GM19395 (cell line): ENCODE results near the gene AK2.
"Not testable (repeated sequence)": the region's sequence is repeated elsewhere in the genome, so short reads cannot be mapped to it uniquely, and the experiment has no call there.

Experiments
- ATAC-seq: cut with Tn5 transposase; IDR thresholded peaks from one replicate; pipeline ENCODE4 v1.9.1; 2021; ENCODE audit warnings: mild to moderate bottlenecking, moderate library complexity; ENCODE audit not compliant: unreplicated experiment

The AK2 gene

DNA sequence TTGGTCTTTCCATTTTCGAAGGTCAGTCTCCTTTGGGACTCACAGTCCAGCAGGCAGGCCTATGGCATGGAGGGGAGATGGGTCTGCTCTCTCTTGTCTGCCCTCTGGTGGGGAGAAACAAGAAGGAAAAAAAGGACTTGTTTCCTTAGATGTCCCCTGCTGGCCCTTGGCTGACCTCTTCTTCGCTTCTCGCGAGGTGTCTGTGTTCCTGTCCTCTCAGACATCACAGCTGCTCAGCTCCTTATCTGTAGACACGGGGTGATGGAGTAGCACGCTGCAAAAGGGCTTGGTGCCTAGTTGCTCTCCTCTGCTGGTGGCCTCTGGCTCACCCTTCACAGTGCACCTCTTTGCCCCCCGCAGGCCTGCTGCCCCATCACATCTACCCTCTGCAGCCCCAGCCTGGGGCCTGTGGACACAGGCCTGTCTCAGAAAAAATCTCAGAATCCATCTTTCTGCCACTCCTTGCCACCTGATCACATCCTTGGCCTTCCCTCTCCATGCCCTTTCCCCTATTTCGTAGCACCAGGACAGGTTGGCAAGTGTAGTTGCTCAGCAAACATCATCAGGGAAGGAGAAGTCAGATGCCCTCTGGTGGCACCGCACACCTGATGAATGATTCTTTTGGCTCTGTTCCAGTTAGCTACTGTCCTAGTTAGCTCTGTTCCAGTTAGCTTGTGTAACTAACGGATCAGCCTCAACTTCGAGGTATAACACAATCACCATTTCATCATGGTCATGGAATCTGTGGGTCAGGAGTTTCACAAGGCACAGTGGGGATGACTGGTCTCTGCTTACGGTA is 18.7 kb upstream of the AK2 start:
- no peak for ATAC-seq

GRCh38 chr1:33050221-33051076 is 13.8 kb upstream of the AK2 start:
- ATAC-seq: no peak

GRCh38 chr1:33049371-33049770 is 12.7 kb upstream of the AK2 start:
- no peak for ATAC-seq

- no peak for ATAC-seq
Measured at GRCh38 chr1:33048426-33048825, 11.7 kb upstream of the AK2 start.

- ATAC-seq: no peak
Measured at GRCh38 chr1:33047839-33048305, 11.2 kb upstream of the AK2 start.

DNA sequence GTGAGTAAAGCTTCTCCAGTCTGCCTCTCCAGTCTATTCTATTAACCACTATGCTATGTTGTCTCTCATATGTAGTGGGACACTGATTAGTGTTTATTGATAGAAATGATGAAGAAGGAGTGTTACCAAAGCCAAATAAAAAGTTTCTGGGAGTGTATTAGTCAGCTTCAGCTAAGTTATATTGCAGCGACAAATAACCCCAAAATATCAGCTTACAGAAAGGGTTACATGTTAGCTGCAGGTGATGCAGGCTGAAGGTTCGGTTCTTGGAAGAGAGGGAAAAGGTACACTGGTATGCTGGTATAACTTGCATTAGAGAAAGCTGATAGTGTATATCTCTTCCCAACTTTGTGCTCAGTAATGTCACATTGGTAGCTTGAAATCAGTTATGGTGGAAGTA is 10.6 kb upstream of the AK2 start:
- no peak for ATAC-seq

GRCh38 chr1:33046234-33046633 is 9.6 kb upstream of the AK2 start:
- not testable (repeated sequence) for ATAC-seq

GRCh38 chr1:33045814-33046213 is 9.1 kb upstream of the AK2 start:
- no peak for ATAC-seq

GRCh38 chr1:33045246-33045645 is 8.6 kb upstream of the AK2 start:
- no peak for ATAC-seq

- no peak for ATAC-seq
Measured at GRCh38 chr1:33043267-33044092, 6.8 kb upstream of the AK2 start.

DNA sequence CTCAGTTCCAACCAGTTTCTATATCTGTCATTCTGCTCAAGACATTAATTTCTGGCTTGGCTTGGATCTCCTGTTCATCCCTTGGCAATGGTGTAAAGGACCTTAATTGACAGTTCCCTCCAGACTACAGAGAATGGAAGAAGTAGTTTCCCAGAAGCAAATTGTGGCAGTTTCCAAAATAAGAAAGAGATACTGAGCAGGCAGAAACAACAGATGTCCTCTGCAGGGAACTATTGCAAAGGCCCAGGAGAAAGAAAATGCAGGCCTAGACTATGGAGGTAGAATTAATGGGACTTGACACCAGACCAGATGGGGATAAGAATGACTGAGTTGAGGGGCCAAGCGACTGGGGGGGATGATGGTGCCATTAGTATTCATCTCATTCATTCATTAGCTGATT is 6.1 kb upstream of the AK2 start:
- ATAC-seq: no peak

DNA sequence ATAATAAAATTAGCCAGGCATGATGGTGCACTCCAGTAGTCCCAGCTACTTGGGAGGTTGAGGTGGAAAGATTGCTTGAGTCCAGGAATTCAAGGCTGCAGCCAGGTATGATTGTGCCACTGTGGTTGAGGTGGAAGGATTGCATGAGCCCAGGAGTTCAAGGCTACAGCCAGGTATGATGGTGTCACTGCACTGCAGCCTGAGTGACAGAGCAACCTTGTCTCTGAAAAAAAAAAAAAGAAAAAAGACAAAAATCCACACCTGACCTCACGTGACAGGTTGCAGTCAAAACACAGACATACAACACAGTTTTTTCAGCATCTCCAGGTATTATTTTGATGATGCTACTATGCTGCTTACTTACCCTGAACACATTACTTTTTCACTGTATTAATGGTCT is 4.3 kb upstream of the AK2 start:
- no peak for ATAC-seq

DNA sequence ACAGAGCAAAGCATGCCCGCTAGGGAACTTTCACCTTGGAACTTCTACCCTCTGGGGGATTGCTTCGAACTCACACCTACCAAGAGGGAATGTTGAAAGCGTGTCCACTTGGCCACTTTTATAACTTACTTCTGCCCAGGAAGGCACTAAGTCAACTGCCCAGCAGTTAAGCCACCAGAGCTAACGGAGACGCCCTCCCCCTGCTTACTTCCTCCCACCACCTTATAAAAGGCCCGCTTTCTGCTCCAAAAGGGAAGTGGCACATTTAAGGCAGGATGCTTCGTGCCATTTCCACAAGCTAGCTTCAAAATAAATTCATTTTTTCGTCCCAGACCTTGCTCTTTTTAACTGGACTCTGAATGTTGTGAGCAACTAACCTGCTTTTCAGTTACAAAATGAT is 3.2 kb upstream of the AK2 start:
- no peak for ATAC-seq

DNA sequence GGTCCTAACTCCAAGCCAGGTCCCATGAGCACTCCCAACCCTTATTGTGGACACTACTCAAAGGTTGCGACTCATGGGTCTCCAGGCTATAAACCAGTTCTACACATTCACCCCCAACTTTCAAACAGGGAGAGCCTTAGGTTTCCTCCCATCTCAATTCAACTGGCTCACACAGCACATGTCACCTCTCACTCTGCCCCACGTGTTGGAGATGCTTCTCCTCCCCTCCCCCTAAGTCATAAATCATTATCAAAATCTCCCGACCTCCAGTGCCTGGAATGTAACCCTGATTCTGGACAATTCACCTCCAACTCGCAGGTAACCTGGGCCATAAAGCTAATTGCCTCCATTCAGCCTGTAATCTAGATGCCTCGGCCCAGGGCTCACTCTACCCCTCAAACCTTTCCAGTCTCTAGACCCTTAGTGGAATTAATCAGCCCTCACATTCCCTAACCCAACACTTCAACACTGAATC is 595 bp downstream of the AK2 start:
- no peak for ATAC-seq

DNA sequence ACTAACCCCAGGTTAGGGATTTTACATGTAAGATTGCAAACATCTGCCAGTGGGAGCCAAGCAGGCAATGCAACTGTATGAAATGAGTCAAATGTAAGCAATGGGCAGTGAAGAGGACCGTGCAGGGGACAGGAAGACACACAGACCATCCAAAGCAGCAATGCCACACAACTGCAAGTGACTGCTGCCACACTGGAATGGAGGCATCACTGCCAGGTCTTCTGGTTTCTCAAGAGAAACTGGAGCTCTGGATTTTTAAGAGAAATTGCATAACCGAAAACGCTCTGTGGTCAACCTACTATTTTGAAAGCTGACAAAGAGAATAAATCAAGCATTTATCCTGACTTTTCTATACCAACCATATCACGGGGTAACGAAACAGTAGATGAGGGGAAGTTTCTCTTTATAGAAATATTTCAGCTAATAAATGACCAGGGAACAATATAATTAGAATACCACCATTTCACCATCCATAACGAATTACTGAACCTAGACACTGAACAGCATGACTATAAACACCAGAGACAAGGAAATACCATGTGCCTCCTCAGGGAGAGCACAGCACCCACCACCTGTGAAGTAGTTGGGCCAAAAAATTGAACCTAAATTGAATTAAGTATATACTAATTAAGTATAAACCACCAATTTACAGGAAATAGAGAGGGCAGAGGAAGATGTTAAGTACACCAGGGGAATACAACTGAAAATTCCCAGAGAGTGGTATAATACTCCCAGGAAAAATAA is 4.4 kb downstream of the AK2 start:
- ATAC-seq: no peak

- ATAC-seq: no peak
Measured at GRCh38 chr1:33031506-33031905, 5.2 kb downstream of the AK2 start.

DNA sequence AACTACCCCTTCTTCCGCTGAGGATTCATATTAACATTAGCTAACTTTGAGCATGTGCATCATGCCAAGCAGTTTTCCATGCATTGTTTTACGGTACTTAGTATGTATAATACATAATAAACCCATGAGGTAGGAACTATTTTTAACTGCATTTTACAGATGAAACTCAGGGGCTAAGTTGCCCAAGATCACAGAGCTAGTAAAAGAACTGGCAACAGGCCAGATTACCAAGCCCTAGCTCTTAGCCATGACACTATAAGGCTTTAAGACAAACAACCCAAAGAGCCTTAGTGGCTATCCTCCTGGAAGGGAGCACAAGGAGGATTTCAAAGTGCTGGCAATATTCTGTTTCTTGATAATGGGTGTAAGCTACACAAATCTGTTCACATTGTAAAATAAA is 6.1 kb downstream of the AK2 start:
- no peak for ATAC-seq

- ATAC-seq: no peak
Measured at GRCh38 chr1:33029921-33030320, 6.8 kb downstream of the AK2 start.

- no peak for ATAC-seq
Measured at GRCh38 chr1:33029209-33029608, 7.5 kb downstream of the AK2 start.

GRCh38 chr1:33025761-33026160 is 10.9 kb downstream of the AK2 start:
- no peak for ATAC-seq
